HG03039 (cell line): ENCODE results near the gene CRIP1.

Source experiments
- ATAC-seq: cut with Tn5 transposase; IDR thresholded peaks from one replicate; pipeline ENCODE4 v1.9.1; 2021; ENCODE audit warnings: mild to moderate bottlenecking, moderate library complexity; ENCODE audit not compliant: unreplicated experiment

The CRIP1 gene

GRCh38 chr14:105531088-105531893 is 44.6 kb downstream of the CRIP1 start:
- no peak for ATAC-seq

- no peak for ATAC-seq
Observed at GRCh38 chr14:105531894-105532623, 45.4 kb downstream of the CRIP1 start.

- no peak for ATAC-seq
Observed at GRCh38 chr14:105532735-105533141, 46.1 kb downstream of the CRIP1 start.

GRCh38 chr14:105533391-105533790 is 46.7 kb downstream of the CRIP1 start:
- no peak for ATAC-seq

- ATAC-seq, result no peak
Observed at GRCh38 chr14:105533811-105534498, 47.3 kb downstream of the CRIP1 start.

GRCh38 chr14:105534586-105534985 is 47.9 kb downstream of the CRIP1 start:
- ATAC-seq, result no peak

- ATAC-seq, result no peak
Observed at GRCh38 chr14:105536051-105536450, 49.4 kb downstream of the CRIP1 start.

- no peak for ATAC-seq
Observed at GRCh38 chr14:105536691-105537579, 50.2 kb downstream of the CRIP1 start.

GRCh38 chr14:105537580-105538474 is 51.1 kb downstream of the CRIP1 start:
- ATAC-seq, result no peak
